ENCODE data around the gene FEN1. TPM values are rescaled to one million over a fixed set of nuclear protein-coding genes. Genes with fewer than 3 reads are reported as not detected.
A peak's percentile ranks its signal among the peaks of the same experiment; 100 is the strongest.

The FEN1 gene
- total and polyA plus RNA-seq, 2 of the 13 experiments (the other 11 are each of a cell fraction or from before 2014, with no cell fraction given): 12.4 to 102 TPM

GRCh38 chr11:61771985-61772455 lies 20.7 kb upstream of the FEN1 start (continued):
- TF ChIP-seq PATZ1 (CRISPR knock-in tag; IDR thresholded peaks at IDR 0.05): peak; percentile 56
- TF ChIP-seq TBL1XR1 (IDR thresholded peaks at IDR 0.05; ENCODE audit: borderline replicate concordance, low read length, partially characterized antibody): no peak
- TF ChIP-seq ISX (CRISPR knock-in tag; conservative IDR thresholded peaks at IDR 0.05): no peak
- no peak for TF ChIP-seq ZNF317 (CRISPR knock-in tag; IDR thresholded peaks at IDR 0.05)
- TF ChIP-seq ZBTB34 (CRISPR knock-in tag; IDR thresholded peaks at IDR 0.05): no peak
- TF ChIP-seq REL (CRISPR knock-in tag; conservative IDR thresholded peaks at IDR 0.05): no peak
- TF ChIP-seq, protein P1, sequence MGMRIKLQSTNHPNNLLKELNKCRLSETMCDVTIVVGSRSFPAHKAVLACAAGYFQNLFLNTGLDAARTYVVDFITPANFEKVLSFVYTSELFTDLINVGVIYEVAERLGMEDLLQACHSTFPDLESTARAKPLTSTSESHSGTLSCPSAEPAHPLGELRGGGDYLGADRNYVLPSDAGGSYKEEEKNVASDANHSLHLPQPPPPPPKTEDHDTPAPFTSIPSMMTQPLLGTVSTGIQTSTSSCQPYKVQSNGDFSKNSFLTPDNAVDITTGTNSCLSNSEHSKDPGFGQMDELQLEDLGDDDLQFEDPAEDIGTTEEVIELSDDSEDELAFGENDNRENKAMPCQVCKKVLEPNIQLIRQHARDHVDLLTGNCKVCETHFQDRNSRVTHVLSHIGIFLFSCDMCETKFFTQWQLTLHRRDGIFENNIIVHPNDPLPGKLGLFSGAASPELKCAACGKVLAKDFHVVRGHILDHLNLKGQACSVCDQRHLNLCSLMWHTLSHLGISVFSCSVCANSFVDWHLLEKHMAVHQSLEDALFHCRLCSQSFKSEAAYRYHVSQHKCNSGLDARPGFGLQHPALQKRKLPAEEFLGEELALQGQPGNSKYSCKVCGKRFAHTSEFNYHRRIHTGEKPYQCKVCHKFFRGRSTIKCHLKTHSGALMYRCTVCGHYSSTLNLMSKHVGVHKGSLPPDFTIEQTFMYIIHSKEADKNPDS (CRISPR knock-in tag; IDR thresholded peaks at IDR 0.05): no peak
- TF ChIP-seq, protein P2, sequence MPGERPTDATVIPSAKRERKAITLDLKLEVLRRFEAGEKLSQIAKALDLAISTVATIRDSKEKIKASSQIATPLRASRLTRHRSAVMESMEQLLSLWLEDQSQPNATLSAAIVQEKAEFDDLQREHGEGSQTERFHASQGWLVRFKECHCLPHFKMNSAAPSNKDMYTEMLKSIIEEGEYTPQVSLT (CRISPR knock-in tag; IDR thresholded peaks at IDR 0.05; ENCODE audit: borderline replicate concordance, low read depth): no peak
- TF ChIP-seq ZBTB7A (CRISPR knock-in tag; IDR thresholded peaks at IDR 0.05): no peak
- TF ChIP-seq NFKBIZ (CRISPR knock-in tag; IDR thresholded peaks at IDR 0.05): no peak
- TF ChIP-seq, protein P3, sequence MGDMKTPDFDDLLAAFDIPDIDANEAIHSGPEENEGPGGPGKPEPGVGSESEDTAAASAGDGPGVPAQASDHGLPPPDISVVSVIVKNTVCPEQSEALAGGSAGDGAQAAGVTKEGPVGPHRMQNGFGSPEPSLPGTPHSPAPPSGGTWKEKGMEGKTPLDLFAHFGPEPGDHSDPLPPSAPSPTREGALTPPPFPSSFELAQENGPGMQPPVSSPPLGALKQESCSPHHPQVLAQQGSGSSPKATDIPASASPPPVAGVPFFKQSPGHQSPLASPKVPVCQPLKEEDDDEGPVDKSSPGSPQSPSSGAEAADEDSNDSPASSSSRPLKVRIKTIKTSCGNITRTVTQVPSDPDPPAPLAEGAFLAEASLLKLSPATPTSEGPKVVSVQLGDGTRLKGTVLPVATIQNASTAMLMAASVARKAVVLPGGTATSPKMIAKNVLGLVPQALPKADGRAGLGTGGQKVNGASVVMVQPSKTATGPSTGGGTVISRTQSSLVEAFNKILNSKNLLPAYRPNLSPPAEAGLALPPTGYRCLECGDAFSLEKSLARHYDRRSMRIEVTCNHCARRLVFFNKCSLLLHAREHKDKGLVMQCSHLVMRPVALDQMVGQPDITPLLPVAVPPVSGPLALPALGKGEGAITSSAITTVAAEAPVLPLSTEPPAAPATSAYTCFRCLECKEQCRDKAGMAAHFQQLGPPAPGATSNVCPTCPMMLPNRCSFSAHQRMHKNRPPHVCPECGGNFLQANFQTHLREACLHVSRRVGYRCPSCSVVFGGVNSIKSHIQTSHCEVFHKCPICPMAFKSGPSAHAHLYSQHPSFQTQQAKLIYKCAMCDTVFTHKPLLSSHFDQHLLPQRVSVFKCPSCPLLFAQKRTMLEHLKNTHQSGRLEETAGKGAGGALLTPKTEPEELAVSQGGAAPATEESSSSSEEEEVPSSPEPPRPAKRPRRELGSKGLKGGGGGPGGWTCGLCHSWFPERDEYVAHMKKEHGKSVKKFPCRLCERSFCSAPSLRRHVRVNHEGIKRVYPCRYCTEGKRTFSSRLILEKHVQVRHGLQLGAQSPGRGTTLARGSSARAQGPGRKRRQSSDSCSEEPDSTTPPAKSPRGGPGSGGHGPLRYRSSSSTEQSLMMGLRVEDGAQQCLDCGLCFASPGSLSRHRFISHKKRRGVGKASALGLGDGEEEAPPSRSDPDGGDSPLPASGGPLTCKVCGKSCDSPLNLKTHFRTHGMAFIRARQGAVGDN (CRISPR knock-in tag; IDR thresholded peaks at IDR 0.05): peak; percentile 53
- TF ChIP-seq GABPB1 (CRISPR knock-in tag; IDR thresholded peaks at IDR 0.05): peak; percentile 38; the same call in 1 of the 2 replicates
